GM19395 (cell line): Measurements from ENCODE around the gene CENPP.
"Not testable (repeated sequence)": the region's sequence is repeated elsewhere in the genome, so short reads cannot be mapped to it uniquely, and the experiment has no call there.

Experiments used
- ATAC-seq: cut with Tn5 transposase; IDR thresholded peaks from one replicate; pipeline ENCODE4 v1.9.1; 2021; ENCODE audit warnings: mild to moderate bottlenecking, moderate library complexity; ENCODE audit not compliant: unreplicated experiment

CENPP gene

DNA sequence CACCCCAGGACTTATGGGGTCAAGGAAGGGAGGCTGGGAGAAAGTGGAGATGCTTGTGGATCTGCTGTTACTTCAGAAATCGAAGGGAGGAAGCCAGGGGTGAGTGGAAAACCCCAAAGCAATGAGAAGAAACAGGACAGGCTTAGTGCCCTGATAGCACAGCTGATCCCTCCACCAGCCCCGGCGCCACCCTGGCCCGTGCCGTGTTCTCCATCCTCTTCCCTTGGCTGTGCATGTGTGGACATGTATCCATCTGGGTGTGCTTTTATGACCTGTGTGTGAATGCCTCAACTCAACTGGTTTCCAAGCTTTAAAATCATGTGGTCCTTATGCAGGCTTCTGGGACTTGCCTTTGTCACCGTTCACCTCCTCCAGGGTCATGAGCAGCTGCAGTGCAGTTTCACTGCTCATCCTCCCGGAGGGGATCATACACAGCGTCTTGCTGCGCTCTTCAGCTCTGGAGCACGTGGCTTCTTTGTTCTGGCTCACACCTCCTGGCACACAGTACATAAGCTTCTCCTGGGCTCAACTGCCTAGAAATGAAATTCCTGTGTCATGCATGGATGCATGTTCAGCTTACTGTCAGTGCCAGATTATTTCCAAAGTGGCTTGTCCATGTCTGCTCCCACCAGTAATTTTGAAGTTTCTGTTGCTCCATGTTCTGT lies 286.0 kb downstream of the CENPP start:
- ATAC-seq: no peak

DNA sequence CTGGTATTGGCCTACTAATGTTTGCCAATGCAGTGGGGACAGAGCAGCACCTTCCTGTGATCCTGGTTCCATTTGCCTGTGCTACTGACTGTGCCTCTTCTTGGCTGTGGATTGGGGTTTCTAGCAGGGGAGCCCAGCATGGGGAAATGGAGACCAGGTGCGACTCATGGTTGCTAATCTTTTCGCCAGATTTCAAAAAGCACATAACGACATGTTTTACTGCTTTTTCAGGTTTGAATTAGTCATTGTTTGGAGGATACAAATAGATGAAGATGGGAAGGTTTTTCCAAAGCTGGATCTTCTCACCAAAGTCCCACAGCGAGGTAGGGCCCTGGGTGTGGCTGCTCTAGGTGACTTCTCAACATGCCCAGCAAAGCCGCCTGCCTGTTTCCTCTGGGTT lies 286.5 kb downstream of the CENPP start:
- no peak for ATAC-seq

DNA sequence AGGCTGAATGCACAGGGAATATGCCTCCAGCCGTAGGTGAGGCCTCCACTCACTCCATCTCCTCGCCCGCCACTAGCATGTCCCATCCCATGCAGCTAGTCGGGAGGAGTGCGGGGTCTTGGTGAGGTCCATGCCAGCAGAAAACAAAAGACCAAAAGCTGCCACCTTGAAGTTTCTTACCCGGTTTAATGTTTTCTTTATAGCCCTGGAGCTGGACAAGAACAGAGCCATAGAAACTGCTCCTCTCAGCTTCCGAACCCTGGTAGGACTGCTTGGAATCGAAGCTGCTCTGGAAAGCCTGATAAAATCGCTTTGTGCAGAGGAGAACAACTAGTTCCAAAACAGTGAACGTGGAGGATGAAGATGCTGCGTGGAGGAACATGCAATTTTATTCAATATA lies 287.1 kb downstream of the CENPP start:
- no peak for ATAC-seq

DNA sequence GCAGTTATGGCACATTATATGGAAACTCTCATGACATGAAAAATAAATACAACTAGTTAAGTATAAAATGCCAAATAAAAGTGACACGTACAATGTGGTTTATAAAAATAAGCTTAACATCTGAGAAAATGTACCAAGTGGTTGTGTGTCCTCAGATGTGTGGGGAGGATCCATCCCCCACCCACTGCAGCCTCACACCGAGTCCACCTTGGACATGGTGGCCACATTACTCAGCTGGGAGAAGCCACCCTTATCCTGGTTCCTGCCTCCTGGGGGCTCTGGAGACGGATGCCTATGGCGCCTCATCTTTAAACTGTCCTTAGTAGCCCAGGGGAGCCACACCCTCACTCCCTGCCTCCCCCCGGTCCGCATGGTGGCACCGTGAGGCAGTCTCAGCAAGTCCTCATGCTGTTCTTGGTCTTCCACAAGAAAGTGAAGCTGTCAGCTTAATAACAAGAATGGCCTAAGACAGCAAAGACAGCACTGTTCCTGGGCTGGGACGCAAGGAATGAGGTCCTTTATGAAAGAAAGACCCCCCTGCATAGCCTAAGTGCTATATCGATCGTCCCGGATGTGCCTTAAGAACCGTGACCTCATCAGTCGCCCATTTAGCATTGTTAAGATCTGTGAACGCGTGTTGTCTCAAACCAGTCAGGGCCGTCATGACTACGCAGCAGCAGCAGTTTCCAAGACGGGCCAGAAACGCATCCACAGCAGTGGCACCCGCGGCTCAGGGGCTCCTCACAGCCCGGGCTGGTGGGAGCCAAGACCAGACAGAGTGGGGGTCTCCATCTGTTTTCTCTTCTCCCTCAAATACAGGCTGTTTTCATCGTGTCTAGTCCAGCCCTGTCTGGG lies 287.7 kb downstream of the CENPP start:
- no peak for ATAC-seq

DNA sequence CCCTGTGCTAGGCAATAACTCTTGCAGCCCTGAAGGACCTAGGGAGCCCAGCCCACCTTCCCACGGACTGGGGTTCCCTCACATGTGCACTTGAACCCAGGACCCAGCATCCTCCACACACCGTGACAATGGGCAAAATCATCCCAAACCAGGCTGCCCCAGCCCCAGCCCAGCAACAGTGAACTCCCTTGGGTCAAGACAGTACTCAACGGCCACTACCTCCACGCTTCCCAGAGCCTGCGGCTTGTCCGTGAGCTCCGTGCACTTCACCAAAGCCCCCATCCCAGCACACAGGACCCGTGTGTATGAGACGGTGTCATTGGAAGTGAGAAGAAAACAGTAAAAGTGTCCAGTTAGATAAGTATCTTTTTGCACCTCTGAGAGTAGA lies 288.4 kb downstream of the CENPP start:
- ATAC-seq: no peak

DNA sequence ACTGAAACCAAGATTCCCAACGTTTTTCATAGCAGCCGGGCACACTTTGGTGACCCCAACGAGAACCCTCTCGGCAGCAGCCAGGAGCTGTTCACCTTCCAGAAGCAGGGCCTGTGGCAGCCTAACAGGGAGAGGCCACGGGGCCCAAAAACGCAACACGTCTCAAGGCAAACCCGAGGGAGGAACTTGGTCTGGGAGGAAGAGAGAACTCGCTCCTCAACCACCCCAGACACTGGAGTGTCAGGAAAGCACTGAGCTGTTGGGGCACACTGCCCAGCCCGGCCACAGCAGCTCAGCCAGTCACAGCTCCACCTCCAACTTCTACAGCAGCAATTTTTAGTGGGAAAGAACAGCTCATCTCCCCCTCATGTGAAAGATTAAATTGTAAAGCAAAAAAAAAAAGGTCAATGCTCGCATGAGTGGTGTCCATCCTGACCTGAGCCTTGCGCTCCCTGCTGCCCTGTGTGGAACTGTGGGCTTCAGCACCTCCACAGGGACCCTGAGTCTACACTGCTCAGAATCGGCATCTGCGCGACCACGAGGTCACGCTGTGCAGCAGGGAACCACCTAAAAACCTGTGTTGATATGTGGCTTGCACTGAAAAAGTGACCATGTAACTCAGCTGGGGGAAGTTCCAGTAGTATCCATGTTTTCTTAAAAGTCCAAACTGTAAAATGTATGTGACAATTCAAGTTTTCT lies 289.2 kb downstream of the CENPP start:
- ATAC-seq: no peak

DNA sequence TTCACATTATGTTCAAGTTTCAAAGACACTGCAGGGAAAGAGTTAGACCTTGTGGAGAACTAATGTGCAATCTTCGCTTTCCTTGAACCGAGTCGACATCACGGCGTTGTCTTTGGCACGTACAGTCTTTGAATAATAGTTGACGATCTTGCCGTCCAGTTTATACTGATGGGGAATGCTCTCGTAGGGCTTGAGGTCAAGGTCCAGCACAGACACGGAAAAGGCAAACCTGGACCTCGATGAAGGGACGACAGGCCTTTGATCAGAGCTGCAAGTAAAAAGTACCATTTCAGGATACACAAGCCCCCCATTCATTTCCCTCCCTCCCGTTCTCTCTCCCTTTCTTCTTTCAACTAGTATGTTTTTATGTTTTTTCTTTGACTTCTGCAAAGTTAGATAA lies 290.0 kb downstream of the CENPP start:
- no peak for ATAC-seq

DNA sequence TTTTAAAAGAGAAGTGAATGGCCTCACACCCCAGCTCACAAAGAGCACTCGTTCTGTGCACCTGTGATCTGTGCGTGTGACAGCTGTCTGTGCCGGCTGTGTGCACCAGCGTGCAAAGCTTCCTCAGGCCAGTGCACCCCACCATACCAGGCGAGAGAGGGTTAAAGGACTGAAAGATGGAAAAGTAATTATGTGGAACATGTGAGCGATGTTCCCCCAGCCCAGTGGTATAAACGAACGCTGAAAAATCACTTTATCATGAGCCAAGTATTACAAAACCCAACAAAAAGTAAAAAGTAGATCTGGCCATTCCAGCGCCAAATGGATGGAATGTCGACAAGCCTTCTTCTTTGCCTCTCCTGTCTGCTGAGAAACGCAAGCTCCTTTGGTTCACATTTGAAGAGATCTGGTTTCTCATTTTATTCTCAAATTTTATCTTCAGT lies 290.5 kb downstream of the CENPP start:
- no peak for ATAC-seq

DNA sequence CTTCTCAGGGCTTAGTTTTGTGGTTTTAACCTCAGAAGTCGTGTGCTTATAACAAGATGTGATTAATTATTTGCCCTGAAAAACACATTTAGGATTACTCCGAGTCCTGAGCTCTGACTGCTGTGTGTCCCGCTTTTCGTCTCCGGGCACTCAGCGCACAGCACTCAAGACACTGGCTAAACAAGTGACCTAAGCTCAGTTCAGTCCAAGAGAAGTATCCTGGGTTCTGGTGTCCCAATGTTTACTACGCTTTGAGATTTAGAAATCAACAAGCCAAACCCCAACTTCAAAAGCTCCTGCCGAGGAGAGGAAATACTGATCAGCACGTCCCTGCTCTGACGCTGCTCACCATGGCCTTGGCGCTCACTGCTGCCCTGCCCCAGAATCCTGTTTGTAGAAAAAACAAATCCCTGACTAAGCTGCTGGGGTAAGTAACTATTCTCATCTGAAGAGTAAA lies 290.9 kb downstream of the CENPP start:
- ATAC-seq: no peak

DNA sequence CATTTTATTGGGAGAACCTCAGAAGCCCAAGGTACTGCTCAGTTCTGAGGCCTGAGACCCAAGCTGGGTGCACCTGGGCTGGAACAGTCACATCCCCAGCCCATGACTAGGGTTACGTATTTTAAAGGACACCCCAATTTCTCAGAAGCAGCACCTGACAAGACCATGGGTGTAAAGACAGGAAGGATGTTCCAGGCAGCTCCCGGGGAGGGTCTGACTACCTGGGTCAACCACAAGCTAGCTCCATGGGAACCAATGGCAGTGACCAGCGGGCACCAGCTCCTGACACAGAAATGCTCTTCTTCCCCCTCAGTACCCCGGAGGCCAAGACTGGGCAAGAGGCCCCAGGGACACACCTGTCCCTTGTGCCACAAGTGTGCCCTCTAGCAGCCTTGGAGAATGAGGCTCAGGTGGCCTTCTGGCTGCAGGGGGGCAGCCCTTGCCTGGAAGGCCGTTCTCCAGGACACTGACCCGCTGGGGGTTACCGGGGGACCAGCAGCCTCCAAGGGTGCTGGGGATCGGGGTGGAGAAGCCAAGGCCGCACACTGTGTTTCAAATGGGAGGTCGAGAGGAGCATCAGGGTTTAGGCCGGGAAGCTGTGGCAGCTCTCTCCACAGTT lies 291.6 kb downstream of the CENPP start:
- ATAC-seq: no peak

DNA sequence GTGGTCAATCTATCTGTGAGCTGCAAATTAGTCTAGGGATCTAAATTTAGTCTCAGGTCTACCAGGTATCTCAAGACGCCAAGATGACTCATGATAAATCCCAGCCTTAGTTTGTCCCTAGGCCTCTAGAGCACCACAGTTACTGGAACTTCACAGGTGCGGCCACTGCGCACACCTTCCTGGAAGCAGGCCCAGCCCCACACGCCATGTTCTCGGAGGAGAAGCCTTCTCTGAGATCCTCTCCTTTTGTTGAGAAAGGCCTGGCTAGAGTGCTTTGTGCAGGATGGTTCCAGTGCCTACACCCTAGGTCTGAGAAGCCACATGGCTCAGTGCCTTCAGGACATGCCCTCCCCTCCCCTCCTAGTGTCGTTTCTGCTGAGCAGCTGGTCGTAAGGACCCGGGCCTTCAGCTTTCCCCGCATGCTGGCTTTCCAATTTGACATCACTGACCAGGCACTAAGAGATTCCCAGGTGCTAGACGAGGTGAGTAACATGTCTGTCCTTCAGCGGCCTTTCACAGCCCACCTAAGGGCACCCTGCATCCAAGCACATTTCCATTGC lies 292.3 kb downstream of the CENPP start:
- no peak for ATAC-seq

DNA sequence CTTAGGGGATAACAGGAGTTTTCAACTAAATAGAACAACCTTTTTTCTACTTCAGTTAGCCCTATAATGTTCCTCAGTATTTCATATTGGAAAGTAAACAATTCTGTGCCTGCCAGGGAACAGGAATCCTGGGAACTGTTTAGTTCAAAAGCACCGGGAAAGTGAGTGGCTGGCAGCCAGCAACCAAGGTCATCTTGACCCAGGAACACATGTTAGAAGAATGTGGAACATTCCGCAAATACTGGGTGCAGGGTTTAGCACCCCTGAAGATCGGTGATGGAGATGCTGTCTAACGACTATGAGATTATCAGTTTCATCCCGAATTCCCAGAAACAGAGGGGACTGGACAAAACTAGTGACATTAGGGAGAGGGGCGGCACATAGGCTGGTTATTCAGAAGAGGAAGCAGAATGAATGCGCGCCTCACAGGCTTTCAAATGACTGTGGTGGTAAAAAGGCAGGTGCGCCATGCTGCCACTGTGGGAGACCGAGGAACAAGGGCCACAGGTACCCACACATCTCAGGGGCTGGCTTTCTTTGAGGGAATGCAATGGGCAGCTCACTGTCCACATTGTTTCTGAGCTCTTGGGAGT lies 293.0 kb downstream of the CENPP start:
- ATAC-seq: no peak

DNA sequence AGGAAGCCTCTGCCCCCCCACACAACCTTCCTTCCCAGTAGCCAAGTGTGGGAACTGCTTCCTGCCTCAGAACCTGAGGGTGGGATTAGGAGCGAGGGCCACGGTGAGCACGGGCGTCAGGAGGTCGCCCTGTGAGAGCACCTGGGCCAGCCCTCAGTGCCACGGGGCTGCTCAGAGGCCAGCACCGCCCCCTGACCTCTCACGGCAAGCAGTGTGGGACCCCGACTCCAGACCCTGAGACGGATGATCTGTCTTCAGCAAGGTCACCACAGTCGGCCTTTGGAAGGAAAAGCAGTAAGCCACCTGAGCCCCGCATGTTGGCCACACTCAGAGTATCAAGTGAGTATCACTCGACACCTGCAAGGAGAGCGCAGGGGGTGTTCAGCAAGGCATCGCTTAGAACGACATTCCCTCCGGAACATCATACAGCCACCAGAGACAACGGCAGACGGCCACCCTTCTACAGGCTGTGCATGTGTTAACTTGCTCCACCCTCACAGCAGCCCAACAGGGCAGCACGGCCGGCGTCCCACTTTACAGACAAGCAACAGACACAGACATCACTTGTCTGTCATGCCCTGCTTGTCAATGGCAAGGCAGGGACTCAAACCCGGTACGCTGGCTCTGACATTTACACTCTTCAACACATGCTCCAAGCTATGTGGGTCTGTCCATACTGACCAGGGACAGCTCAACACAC lies 294.0 kb downstream of the CENPP start:
- ATAC-seq: no peak

DNA sequence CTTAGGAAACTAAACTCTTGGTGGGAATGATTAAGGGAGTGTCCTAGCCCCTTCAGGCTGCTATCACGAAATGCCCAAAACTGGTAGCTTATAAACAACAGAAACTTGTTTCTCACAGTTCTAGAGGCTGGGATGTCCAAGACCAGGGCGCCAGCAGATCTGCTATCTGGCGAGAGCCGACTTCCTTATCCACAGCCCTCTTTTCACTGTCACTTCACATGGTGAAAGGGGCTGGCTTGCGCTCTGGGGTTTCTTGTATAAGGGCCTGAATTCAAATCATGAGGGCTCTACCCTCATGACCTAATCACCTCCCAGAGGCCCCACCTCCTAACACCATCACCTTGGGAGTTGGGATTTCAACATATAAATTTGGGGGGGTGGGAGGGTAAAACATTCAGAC lies 295.1 kb downstream of the CENPP start:
- no peak for ATAC-seq

DNA sequence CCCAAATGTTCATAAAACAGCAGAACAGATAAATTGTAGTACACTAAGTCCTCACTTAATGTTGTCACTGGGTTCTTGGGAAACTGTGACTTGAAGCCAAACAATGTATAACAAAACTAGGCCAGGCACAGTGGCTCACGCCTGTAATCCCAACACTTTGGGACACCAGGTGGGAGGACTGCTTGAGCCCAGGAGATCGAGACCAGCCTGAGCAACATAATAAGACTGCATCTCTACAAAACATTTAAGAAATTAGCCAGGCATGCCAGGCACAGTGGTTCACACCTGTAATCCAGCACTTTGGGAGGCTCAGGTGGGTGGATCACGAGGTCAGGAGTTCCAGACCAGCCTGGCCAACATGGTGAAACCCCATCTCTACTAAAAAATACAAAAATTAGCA lies 298.2 kb downstream of the CENPP start:
- ATAC-seq: not testable (repeated sequence)

DNA sequence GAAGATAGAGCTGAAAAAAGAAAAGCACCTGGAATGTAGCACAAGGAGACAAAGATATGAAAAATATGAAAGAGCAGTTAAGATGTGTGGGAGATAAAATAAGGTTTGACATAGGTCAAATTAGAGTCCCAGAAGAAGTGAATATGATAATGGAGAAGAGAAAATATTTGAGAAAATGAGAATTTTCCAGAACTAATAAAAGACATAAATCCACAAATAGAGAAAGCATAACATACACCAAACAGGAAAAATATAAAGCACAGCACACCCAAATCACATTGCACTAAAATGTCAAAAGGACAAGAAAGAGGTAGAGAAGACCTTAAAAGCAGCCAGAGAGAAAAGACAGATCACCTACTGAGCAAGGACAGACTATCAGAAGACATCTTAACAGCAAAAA lies 300.7 kb downstream of the CENPP start:
- ATAC-seq: no peak

DNA sequence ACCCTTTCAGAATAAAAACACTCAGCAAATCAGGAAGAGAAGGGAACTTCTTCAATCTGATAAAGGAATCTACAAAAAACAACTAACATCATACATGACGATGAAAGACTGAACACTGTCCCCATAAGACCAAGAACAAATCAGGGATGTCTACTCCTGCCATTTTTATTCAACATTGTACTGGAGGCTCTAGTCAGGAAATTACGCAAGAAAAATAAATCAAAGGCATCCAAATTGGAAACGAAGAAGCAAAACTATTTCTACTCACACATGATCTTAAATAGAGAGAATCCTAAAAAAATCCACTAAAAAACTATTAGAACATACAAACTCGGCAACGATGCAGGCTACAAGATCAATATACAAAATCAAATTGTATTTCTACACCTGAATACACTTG lies 301.9 kb downstream of the CENPP start:
- no peak for ATAC-seq

DNA sequence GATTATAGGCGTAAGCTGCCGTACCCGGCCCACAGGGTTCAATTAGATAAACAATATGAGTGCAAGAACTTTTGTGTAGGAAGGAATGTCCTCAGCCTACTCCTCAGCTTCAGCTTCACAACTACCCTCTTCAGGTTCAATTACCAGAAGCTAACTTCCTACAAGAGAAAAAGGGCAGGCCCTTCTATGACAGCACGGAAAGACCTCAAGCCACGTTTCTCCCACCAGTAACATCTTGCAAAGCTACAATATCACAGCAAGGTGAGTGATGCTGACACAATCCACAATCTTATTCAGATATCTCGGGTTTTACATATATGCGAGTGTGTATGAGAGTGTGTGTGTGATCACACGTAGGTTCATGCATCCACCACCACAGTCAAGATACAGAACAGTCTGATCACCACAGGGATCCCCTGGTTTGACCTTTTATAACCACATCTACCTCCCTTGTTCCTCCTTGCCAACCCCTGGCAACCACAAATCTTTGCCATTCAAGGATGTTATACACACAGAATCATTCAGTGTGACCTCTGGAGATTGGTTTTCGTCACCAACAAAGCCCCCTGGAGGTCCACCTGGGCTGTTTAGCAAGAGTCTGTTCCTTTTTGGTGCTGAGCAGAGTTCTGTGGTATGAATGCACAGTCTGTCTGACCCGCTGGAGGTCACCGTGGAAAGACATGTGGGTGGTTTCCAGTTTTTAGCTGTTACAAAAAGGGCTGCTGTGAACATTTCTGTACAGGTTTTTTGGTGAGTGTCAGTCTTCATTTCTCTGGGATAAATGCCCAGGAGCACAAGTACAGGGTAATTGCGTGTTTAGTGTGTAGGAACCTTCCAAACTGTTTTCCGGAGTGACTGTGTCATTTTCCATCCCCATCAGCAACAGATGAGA lies 305.9 kb downstream of the CENPP start:
- no peak for ATAC-seq

DNA sequence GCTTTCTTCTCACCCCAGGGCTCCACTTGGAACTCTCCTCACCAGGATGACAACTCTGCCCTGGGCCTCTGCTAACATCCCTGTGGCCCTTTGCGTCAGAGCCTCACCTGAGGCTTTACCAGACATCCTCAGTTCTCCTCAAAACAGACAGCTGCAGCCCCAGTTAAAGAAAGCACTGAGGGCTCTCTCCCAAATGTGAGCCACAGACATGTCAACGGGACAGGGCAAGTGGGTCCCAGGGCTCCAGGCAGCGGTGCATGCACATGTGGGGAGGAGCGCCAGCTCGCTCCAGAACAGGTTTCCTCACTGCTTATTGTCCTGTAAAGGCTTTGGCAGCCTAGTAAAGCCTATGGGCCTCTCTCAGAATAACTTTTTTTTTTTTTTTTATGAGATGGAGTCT lies 306.9 kb downstream of the CENPP start:
- no peak for ATAC-seq
